A549 (cell line): ENCODE results near the gene DAGLB.

Experiments used
- CTCF ChIP-seq: fragments of >200 bp; sonication (Bioruptor Twin); formaldehyde crosslinking; IDR thresholded peaks from 3 replicates; pipeline ENCODE4 v1.5.1; 2016
- ELK1 ChIP-seq: fragments of 150-350 bp; IDR thresholded peaks from 2 replicates; pipeline ENCODE4 v1.6.1; 2014; ENCODE audit warnings: low read depth, mild to moderate bottlenecking, low read length
- ESRRA ChIP-seq: fragments of 150-350 bp; IDR thresholded peaks from 2 replicates; pipeline ENCODE4 v1.6.1; 2014; ENCODE audit warnings: mild to moderate bottlenecking, low read length, borderline replicate concordance
- HMGXB4 ChIP-seq: fragments of 250-450 bp; sonication (Bioruptor Pico); IDR thresholded peaks from 2 replicates; pipeline ENCODE4 v1.5.0; 2021; ENCODE audit warnings: mild to moderate bottlenecking, moderate library complexity, borderline replicate concordance
- MAX ChIP-seq: IDR thresholded peaks from 2 replicates; pipeline ENCODE4 v1.6.1; 2012
- MAZ ChIP-seq: fragments of 150-350 bp; IDR thresholded peaks from 2 replicates; pipeline ENCODE4 v1.6.1; 2014; ENCODE audit warnings: antibody characterized with exemption, low read depth, low read length, borderline replicate concordance
- MYC ChIP-seq: IDR thresholded peaks from 2 replicates; pipeline ENCODE4 v1.6.1; 2012; ENCODE audit warnings: mild to moderate bottlenecking, inconsistent platforms, low read length, improper control_type of control experiment, borderline replicate concordance
- POLR2A ChIP-seq: IDR thresholded peaks from 2 replicates; pipeline ENCODE4 v1.6.1; 2012; ENCODE audit warnings: mild to moderate bottlenecking, low read length
- TP53 ChIP-seq: fragments of 250-450 bp; sonication (Bioruptor Pico); IDR thresholded peaks from 2 replicates; pipeline ENCODE4 v1.5.0; 2021; ENCODE audit warnings: mild to moderate bottlenecking, moderate library complexity

GRCh38 chr7:6379886-6380285 is 67.9 kb downstream of the DAGLB start:
- TF ChIP-seq MAZ (no peak), ELK1 (no peak), MAX (no peak), CTCF (no peak), POLR2A (no peak), TP53 (CRISPR knock-in tag) (no peak), HMGXB4 (CRISPR knock-in tag) (no peak), MYC (no peak), ESRRA (no peak)
